ENCODE measurements around the gene SELPLG. TPM values are rescaled to one million over a fixed set of nuclear protein-coding genes. Genes with fewer than 3 reads are reported as not detected.

SELPLG gene
- total RNA-seq, 1 donor from 2014 or later, result not detected

- Mint-ChIP-seq H3K4me1 (ENCODE audit: low read depth) (no peaks in the 10 kb centered on the region), H3K27ac (no peak overlapping the region), H3K9me3 (ENCODE audit: low read depth) (no peaks in the 10 kb centered on the region), H3K4me3 (ENCODE audit: low read depth) (no peak overlapping the region), H3K27me3 (peaks cover 15% of the 10 kb centered on the region), H3K36me3 (ENCODE audit: insufficient read depth) (peaks cover 6% of the 10 kb centered on the region)
- no peak for TF ChIP-seq CTCF (IDR thresholded peaks at IDR 0.05; ENCODE audit: unreplicated experiment)
- no peak for DNase-seq (ENCODE audit: low spot score, unreplicated experiment)
These were observed 61.4 kb downstream of the SELPLG start for GRCh38 chr12:108572166-108572790.

Small RNAs within 50 kb of the gene (microRNA-seq; reads per million reads assigned to microRNA genes)
- gene MIR4496 (ENCODE audit: borderline number of aligned reads, unreplicated experiment), result not detected

Other genes with a start within 250 kb of the SELPLG start
- gene FICD, start 118.6 kb downstream of the SELPLG start, total RNA-seq, result 3.6 and 3.7 TPM in 2 replicates
- 74.5 and 87.6 TPM in 2 replicates for gene SART3, start 72.7 kb downstream of the SELPLG start, total RNA-seq
- 57.4 and 69.7 TPM in 2 replicates for gene ISCU, start 71.3 kb downstream of the SELPLG start, total RNA-seq
- 0.24 TPM in 1 of 2 replicates, not detected in the other for gene TMEM119, start 35.8 kb downstream of the SELPLG start, total RNA-seq
- gene CORO1C, start 97.6 kb upstream of the SELPLG start, total RNA-seq, result 68.3 and 85.5 TPM in 2 replicates
- gene SSH1, start 223.7 kb upstream of the SELPLG start, total RNA-seq, result 37.2 and 38.8 TPM in 2 replicates
- not detected in 2 replicates for gene DAO, start 246.2 kb upstream of the SELPLG start, total RNA-seq